Endothelial cell of umbilical vein (primary cell): ENCODE results near the gene PTS. TPM values are rescaled to one million over a fixed set of nuclear protein-coding genes. Genes with fewer than 3 reads are reported as not detected.

ENCODE experiments used
- BruUV-seq: library from RNA; stranded (reverse); fragments of 400-500 nt; replicated peaks from 2 replicates; lab custom pipeline; 2021; lab: Mats Ljungman, UMichigan
- CTCF ChIA-PET: fragments of 300-600, 350-600 bp; sonication (Branson Sonifier 250); formaldehyde crosslinking; loops from one replicate; lab custom pipeline; 2021; ENCODE audit warnings: antibody characterized with exemption, inconsistent platforms; lab: Charles Lee
- POLR2A ChIA-PET: fragments of 300-600, 350-600 bp; sonication (Branson Sonifier 250); formaldehyde crosslinking; loops from one replicate; lab custom pipeline; 2021; ENCODE audit warnings: antibody characterized with exemption, inconsistent platforms; lab: Charles Lee
- DNase-seq: peaks from one replicate; pipeline ENCODE4 v3.0.0-alpha.2; 2011; ENCODE audit warnings: low read depth, low spot score
- FAIRE-seq: peaks from 2 replicates; lab custom pipeline; 2011; peaks lifted over from hg19 to GRCh38; lab: Jason Lieb, UNC
- H2AFZ ChIP-seq: 2 replicates; pipeline ENCODE4 v1.6.0; 2012; ENCODE audit warnings: low read depth, low read length, control low read depth, inconsistent platforms
- H3K27ac ChIP-seq: 2 replicates; pipeline ENCODE4 v1.5.1; 2011; ENCODE audit warnings: low read depth, mild to moderate bottlenecking, control low read depth, low read length, moderate library complexity; ENCODE audit not compliant: insufficient read depth
- H3K27me3 ChIP-seq, 2 experiments: 2 replicates each; pipeline versions ENCODE4 v1.6.0 to v1.6.1; 2011; ENCODE audit warnings: low read length in 2 of 2, mixed read lengths in 1 of 2; ENCODE audit not compliant: control insufficient read depth in 2 of 2, insufficient read depth in 2 of 2
- H3K36me3 ChIP-seq, 2 experiments: 2 replicates in 1 of 2; 3 replicates in 1 of 2; pipeline ENCODE4 v1.5.1; 2011; ENCODE audit warnings: low read length in 2 of 2, mild to moderate bottlenecking in 1 of 2, moderate library complexity in 1 of 2; ENCODE audit not compliant: control insufficient read depth in 2 of 2, insufficient read depth in 2 of 2; ENCODE audit errors: extremely low read depth in 1 of 2
- H3K4me1 ChIP-seq: 3 replicates; pipeline ENCODE4 v1.5.1; 2011; ENCODE audit warnings: mild to moderate bottlenecking, low read length; ENCODE audit not compliant: control insufficient read depth, insufficient read depth; ENCODE audit errors: extremely low read depth
- H3K4me2 ChIP-seq: 2 replicates; pipeline ENCODE4 v1.6.1; 2011; ENCODE audit warnings: low read length, control low read depth, mixed read lengths; ENCODE audit not compliant: insufficient read depth
- H3K4me3 ChIP-seq, 3 experiments: fragments of 200-600 bp in 1 of 3; sonication (generic), shearing (Covaris generic) in 1 of 3; replicated peaks in 1 of 3; 2 replicates each; pipeline ENCODE4 v1.5.1; 2011 to 2016; ENCODE audit warnings: control low read depth in 3 of 3, low read length in 3 of 3, mild to moderate bottlenecking in 2 of 3, inconsistent platforms in 1 of 3, low read depth in 1 of 3, moderate library complexity in 1 of 3; ENCODE audit not compliant: insufficient read depth in 1 of 3
- H3K79me2 ChIP-seq: 2 replicates; pipeline ENCODE4 v1.6.0; 2012; ENCODE audit warnings: low read length, inconsistent platforms; ENCODE audit not compliant: control insufficient read depth, insufficient read depth
- H3K9ac ChIP-seq: replicated peaks from 2 replicates; pipeline ENCODE3; 2011; ENCODE audit warnings: low read length, control low read depth; ENCODE audit not compliant: insufficient read depth; ENCODE audit errors: extremely low read depth
- H3K9me1 ChIP-seq: replicated peaks from 3 replicates; pipeline ENCODE4 v1.6.0; 2011; ENCODE audit warnings: mild to moderate bottlenecking, low read length; ENCODE audit not compliant: control insufficient read depth, insufficient read depth; ENCODE audit errors: extremely low read depth
- H3K9me3 ChIP-seq: replicated peaks from 2 replicates; pipeline ENCODE4 v1.5.1; 2012; ENCODE audit warnings: low read length, inconsistent platforms; ENCODE audit not compliant: control insufficient read depth, insufficient read depth
- H4K20me1 ChIP-seq: replicated peaks from 2 replicates; pipeline ENCODE3; 2011; ENCODE audit warnings: mild to moderate bottlenecking, low read length; ENCODE audit not compliant: control insufficient read depth, insufficient read depth; ENCODE audit errors: extremely low read depth
- EZH2 ChIP-seq: IDR thresholded peaks from 2 replicates; pipeline ENCODE4 v1.6.1; 2012; ENCODE audit warnings: borderline replicate concordance, low read depth, mild to moderate bottlenecking, moderate library complexity, low read length, inconsistent platforms; ENCODE audit not compliant: severe bottlenecking
- FOS ChIP-seq: IDR thresholded peaks from 2 replicates; pipeline ENCODE4 v1.6.1; 2011; ENCODE audit warnings: mild to moderate bottlenecking, low read length, moderate library complexity, borderline replicate concordance; ENCODE audit not compliant: insufficient read depth
- GATA2 ChIP-seq: IDR thresholded peaks from 2 replicates; pipeline ENCODE4 v1.7.0; 2011; ENCODE audit warnings: low read depth, mild to moderate bottlenecking, moderate library complexity, mixed read lengths, low read length; ENCODE audit not compliant: insufficient read length, insufficient read depth
- JUN ChIP-seq: IDR thresholded peaks from 2 replicates; pipeline ENCODE4 v1.6.1; 2011; ENCODE audit warnings: borderline replicate concordance, low read depth; ENCODE audit not compliant: insufficient read length, insufficient read depth
- MYC ChIP-seq: IDR thresholded peaks from one replicate; pipeline ENCODE4 v1.6.1; 2011; ENCODE audit warnings: mild to moderate bottlenecking, low read depth, low read length
- POLR2A ChIP-seq: IDR thresholded peaks from 2 replicates; pipeline ENCODE4 v1.6.1; 2012; ENCODE audit warnings: low read depth, mild to moderate bottlenecking, control low read depth, low read length
- POLR2AphosphoS5 ChIP-seq: IDR thresholded peaks from 2 replicates; pipeline ENCODE4 v1.6.1; 2012; ENCODE audit warnings: low read depth, mild to moderate bottlenecking, control low read depth, low read length, moderate library complexity; ENCODE audit not compliant: insufficient read depth
- dilution Hi-C: fragments of 300-500 bp; cut with MboI; formaldehyde crosslinking; loops from one replicate; pipeline ENCODE4 v1.15.0; 2019; ENCODE audit warnings: low sequenced_read_pairs; ENCODE audit not compliant: extremely low pct_ligation_motif_present
- intact Hi-C: fragments of 100-400 bp; cut with micrococcal nuclease; formaldehyde crosslinking; loops from one replicate; pipeline ENCODE4 v1.10.0; 2022
- polyA plus RNA-seq, 4 experiments: library from polyadenylated mRNA; depleted of rRNA in 3 of 4; stranded (reverse) in 3 of 4; unstranded in 1 of 4; fragments of >200 nt; gene quantifications; 2 replicates each; pipeline versions ENCODE4 v1.2.1 to v1.2.3, GENCODE V29; 2011 to 2012; ENCODE audit warnings: missing spikeins in 1 of 4
- total RNA-seq: library from RNA; stranded (reverse); gene quantifications from 2 replicates; pipeline ENCODE4 v1.2.3, GENCODE V29; 2021
- TF ChIP-seq, protein P1 (sequence below): IDR thresholded peaks from 2 replicates; pipeline ENCODE4 v1.6.1; 2011; ENCODE audit not compliant: insufficient read depth, insufficient read length
- TF ChIP-seq, protein P2 (sequence below), 2 donors: IDR thresholded peaks; 1 replicate in 1 of 2; 2 replicates in 1 of 2; pipeline ENCODE4 v1.5.1; 2011; ENCODE audit warnings: low read length in 2 of 2, mild to moderate bottlenecking in 2 of 2, moderate library complexity in 2 of 2, control low read depth in 1 of 2, inconsistent platforms in 1 of 2, low read depth in 1 of 2; ENCODE audit not compliant: insufficient read depth in 1 of 2; ENCODE audit errors: extremely low read depth in 1 of 2

The PTS gene
- total and polyA plus RNA-seq, 2 donors (not counting 3 experiments of a cell fraction or from before 2014, with no cell fraction given): 29.1 to 45.7 TPM

DNA sequence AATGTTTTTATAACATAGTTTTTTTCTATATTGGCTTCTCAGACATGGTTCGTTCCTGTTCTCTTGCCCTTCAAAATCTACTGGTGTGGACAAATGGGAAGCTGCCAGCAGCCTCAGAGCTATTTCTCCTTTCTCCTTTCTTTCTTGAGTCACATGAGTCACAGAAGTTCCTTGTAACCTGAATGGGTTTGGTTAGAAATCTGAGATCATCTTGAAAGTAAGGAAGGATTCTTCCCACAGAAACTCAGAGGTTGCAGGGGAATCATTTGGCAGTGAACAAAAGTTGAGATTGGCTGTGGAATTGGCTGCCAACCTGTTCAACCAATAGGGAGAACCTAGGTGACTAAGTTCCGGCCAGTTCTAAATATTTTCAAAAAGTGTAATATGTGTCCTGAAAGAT lies 22.0 kb downstream of the PTS start:
- Histone ChIP-seq H2AFZ (no peak overlapping the region), H3K27ac (no peak overlapping the region), H3K4me1 (no peaks in the 10 kb centered on the region), H4K20me1 (no peaks in the 10 kb centered on the region), H3K9ac (no peak overlapping the region), H3K27me3 (no peaks in the 10 kb centered on the region), H3K79me2 (no peaks in the 10 kb centered on the region), H3K9me1 (no peaks in the 10 kb centered on the region), H3K36me3 (no peaks in the 10 kb centered on the region), H3K4me2 (no peak overlapping the region), H3K4me3 (no peak overlapping the region), H3K9me3 (no peaks in the 10 kb centered on the region)
- TF ChIP-seq, protein P1, sequence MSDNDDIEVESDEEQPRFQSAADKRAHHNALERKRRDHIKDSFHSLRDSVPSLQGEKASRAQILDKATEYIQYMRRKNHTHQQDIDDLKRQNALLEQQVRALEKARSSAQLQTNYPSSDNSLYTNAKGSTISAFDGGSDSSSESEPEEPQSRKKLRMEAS: no peak
- FAIRE-seq (no peak), DNase-seq (no peak)
- ChIA-PET POLR2A (no interaction called here), CTCF (no interaction called here)
- intact Hi-C loops: no loop called here
- BruUV-seq: no TSS peak
- dilution Hi-C loops: no loop called here

DNA sequence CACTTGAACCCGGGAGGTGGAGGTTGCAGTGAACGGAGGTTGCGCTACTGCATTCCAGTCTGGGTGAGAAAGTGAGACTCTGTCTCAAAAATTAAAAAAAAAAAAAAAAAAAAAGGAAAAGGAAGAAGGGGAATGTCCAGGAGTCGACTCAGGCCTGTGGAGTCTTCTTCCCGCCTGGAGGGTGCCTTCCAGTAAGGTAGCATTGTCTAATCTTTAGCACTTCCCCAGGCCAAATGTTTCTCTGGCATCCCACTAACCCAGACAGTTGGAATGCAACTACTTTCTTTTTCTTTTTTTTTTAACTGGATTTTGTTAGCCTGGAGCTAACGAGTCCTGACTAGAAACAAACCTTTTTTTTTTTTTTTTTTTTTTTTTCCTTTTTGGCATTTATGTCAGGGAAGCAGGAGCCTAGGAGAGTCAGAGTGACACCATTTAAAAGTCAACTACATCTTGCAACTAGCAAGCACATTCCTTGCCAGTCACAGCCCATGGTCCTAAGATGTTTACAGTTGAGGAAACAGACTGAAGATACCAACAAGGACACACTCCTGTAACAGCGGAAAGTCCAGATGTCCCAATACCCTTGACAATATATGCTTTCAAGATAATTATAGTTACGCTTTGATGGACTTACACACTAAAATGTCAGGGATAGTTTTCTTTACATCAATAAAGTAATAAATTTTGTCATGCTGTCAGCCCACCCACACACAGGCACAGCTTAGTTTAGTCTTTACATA lies 23.8 kb downstream of the PTS start:
- no peaks in the 10 kb centered on the region for H3K79me2 ChIP-seq
- POLR2A ChIA-PET: interaction anchor here (0.6 kb wide), 1 partner anchor 10 kb away, joined by 3 read pairs; no protein-coding TSS in a partner anchor
- no peaks in the 10 kb centered on the region for H3K9me3 ChIP-seq
- dilution Hi-C loops (no loop called here), intact Hi-C loops (no loop called here)
- no peak overlapping the region for H3K4me2 ChIP-seq
- no peaks in the 10 kb centered on the region for H4K20me1 ChIP-seq
- TF ChIP-seq MYC (no peak), GATA2 (no peak), EZH2 (no peak), FOS (no peak), JUN (no peak), POLR2A (no peak), POLR2AphosphoS5 (no peak)
- TF ChIP-seq, protein P2, sequence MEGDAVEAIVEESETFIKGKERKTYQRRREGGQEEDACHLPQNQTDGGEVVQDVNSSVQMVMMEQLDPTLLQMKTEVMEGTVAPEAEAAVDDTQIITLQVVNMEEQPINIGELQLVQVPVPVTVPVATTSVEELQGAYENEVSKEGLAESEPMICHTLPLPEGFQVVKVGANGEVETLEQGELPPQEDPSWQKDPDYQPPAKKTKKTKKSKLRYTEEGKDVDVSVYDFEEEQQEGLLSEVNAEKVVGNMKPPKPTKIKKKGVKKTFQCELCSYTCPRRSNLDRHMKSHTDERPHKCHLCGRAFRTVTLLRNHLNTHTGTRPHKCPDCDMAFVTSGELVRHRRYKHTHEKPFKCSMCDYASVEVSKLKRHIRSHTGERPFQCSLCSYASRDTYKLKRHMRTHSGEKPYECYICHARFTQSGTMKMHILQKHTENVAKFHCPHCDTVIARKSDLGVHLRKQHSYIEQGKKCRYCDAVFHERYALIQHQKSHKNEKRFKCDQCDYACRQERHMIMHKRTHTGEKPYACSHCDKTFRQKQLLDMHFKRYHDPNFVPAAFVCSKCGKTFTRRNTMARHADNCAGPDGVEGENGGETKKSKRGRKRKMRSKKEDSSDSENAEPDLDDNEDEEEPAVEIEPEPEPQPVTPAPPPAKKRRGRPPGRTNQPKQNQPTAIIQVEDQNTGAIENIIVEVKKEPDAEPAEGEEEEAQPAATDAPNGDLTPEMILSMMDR (IDR thresholded peaks at IDR 0.05; ENCODE audit: extremely low read depth in 1 of 2, insufficient read depth in 1 of 2, low read depth in 1 of 2, low read length in 2 of 2): no peak
- TF ChIP-seq, protein P1: no peak
- H3K9ac ChIP-seq: no peak overlapping the region
- CTCF ChIA-PET: interaction anchor here (1.6 kb wide), 1 partner anchor 31 kb away, joined by 5 read pairs; no protein-coding TSS in a partner anchor
- BruUV-seq: no TSS peak
- no peaks in the 10 kb centered on the region for H3K36me3 ChIP-seq
- peaks cover 2% of the 10 kb centered on the region for H3K4me1 ChIP-seq
- FAIRE-seq (peak; percentile 47), DNase-seq (no peak)
- H3K9me1 ChIP-seq: no peaks in the 10 kb centered on the region
- H3K4me3 ChIP-seq: no peak overlapping the region
- H2AFZ ChIP-seq: no peak overlapping the region
- H3K27me3 ChIP-seq: no peaks in the 10 kb centered on the region
- no peak overlapping the region for H3K27ac ChIP-seq
